Measurements from ENCODE around the gene FGD6. TPM values are rescaled to one million over a fixed set of nuclear protein-coding genes. Genes with fewer than 3 reads are reported as not detected.

FGD6 gene
- polyA plus RNA-seq, 1 experiment: 2.1 TPM

DNA sequence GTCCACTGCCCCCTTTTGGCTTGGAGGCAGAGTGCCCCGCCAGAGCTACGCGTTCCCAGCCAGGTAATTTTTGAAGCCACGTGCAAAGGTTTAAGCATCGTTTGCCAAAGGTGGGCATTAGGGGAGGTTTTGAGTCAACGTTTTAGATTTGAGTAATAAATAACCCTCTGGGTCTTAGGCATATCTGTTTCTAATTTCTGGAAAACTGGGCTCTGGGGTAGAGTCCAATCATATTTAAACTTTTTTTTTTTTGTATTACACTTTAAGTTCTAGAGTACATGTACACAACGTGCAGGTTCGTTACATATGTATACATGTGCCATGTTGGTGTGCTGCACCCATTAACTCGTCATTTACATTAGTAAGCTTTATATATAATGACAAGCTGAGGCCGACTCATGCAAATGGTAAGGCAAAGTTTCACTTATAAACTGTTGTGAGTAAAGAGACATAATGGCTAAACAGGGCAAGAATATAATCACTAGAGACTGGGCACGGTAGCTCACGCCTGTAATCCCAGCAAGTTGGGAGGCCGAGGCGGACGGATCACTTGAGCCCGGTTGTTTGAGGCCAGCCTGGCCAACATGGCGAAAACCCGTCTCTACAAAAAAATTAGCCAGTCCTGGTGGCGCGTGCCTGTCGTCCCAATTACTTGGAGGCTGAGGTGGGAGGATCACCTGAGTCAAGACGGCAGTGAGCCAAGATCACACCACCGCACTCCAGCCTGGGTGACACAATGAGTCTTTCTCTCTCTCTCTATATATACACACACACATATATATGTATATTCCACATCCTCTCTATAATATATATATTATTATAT lies 143.4 kb downstream of the FGD6 start:
- no peaks in the 10 kb centered on the region for H3K27me3 ChIP-seq (ENCODE audit: control insufficient read depth, insufficient read depth, low read length)
- TF ChIP-seq, protein P1, sequence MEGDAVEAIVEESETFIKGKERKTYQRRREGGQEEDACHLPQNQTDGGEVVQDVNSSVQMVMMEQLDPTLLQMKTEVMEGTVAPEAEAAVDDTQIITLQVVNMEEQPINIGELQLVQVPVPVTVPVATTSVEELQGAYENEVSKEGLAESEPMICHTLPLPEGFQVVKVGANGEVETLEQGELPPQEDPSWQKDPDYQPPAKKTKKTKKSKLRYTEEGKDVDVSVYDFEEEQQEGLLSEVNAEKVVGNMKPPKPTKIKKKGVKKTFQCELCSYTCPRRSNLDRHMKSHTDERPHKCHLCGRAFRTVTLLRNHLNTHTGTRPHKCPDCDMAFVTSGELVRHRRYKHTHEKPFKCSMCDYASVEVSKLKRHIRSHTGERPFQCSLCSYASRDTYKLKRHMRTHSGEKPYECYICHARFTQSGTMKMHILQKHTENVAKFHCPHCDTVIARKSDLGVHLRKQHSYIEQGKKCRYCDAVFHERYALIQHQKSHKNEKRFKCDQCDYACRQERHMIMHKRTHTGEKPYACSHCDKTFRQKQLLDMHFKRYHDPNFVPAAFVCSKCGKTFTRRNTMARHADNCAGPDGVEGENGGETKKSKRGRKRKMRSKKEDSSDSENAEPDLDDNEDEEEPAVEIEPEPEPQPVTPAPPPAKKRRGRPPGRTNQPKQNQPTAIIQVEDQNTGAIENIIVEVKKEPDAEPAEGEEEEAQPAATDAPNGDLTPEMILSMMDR (IDR thresholded peaks at IDR 0.05; ENCODE audit: insufficient read depth, low read depth, low read length): peak; percentile 92
- POLR2A ChIA-PET: no interaction called here
- CTCF ChIA-PET: interaction anchor here (0.5 to 2.4 kb wide), 18 partner anchors 10 to 478 kb away, joined by 3 to 13 read pairs (median 3); no protein-coding TSS in a partner anchor
- H3K36me3 ChIP-seq (ENCODE audit: control insufficient read depth, insufficient read depth, low read length): no peaks in the 10 kb centered on the region; the same call in 1 of the 2 replicates
- H3K4me3 ChIP-seq (ENCODE audit: low read depth, low read length): no peak overlapping the region; the same call in none of the 2 replicates
- DNase-seq (ENCODE audit: low read depth): no peak

DNA sequence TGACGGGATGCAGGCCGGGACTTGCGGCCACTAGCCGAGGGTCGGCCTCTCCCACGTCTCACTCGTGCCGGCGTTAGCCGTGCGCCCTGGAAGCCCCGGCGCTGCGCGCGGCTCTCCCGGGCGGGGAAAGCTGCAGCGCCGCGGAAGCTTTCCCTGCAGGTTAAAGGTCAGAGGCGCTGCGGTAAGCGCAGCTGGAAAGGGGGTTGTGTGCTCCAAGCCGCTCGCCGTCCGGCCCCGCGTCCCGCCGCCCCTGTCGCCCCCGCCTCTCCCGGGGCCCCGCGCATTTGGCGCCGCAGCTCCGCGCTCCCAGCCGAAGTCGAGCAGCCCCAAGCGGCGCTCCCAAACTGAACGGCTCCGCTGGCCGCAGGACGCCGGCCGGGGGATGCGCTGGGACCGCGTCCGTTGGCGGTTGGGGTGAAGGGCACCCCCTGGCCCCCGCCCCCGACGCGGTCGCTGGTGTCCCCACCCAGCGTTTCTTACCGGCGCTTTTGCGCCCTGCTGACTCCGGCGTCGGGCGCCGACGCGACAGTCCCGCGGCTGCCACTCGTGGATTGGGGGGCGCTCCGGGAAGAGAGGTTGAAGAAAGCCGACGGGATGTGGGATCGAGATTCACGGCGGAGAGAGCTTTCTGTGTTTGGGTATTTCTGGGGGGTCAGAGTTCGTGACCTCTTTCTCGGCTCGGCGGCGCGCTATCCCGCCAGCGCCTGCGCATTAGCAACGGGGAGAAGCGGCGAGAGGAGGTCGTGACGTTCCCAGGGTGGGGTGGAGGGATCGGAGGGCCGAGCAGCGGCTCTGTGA lies 144.2 kb downstream of the FGD6 start, which contains the start of gene NR2C1:
NR2C1 (minus strand) TSS at position 719 of the 798 bp plus-strand sequence. CDS start 6,234 bp downstream, outside the sequence.
- no peaks in the 10 kb centered on the region for H3K27me3 ChIP-seq (ENCODE audit: control insufficient read depth, insufficient read depth, low read length)
- POLR2A ChIA-PET: no interaction called here
- H3K4me3 ChIP-seq (ENCODE audit: low read depth, low read length): peak within 1 kb of the TSS; percentile 80
- CTCF ChIA-PET: interaction anchor here (0.5 to 2.4 kb wide), 20 partner anchors 9 to 450 kb away, joined by 3 to 13 read pairs (median 3); no protein-coding TSS in a partner anchor
- TF ChIP-seq, protein P1 (IDR thresholded peaks at IDR 0.05; ENCODE audit: insufficient read depth, low read depth, low read length): no peak
- H3K36me3 ChIP-seq (ENCODE audit: control insufficient read depth, insufficient read depth, low read length): no peaks in the 10 kb centered on the region; the same call in 1 of the 2 replicates
- DNase-seq (ENCODE audit: low read depth): peak; percentile 34

DNA sequence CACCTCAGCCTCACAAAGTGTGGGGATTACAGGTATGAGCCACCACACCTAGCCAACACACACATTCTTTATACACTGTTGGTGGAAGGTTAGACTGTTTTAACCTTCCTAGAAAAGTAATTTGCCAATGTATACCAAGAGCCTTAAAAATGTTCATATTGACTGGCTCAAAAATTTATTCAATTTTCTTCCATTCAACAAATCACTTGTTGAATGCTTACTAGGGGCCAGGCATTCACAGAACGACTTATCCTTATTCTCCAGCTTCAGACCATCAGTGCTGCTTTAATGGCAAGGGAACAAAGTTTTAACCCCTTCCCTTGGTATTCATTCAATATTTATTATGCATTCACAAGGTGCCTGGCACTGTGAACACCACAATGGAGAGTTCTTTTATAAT lies 146.9 kb downstream of the FGD6 start:
- H3K27me3 ChIP-seq (ENCODE audit: control insufficient read depth, insufficient read depth, low read length): no peaks in the 10 kb centered on the region
- TF ChIP-seq, protein P1 (IDR thresholded peaks at IDR 0.05; ENCODE audit: insufficient read depth, low read depth, low read length): no peak
- ChIA-PET CTCF (interaction anchor here (1.3 kb wide), 1 partner anchor 266 kb away, joined by 4 read pairs; no protein-coding TSS in a partner anchor), POLR2A (no interaction called here)
- DNase-seq (ENCODE audit: low read depth): no peak
- H3K36me3 ChIP-seq (ENCODE audit: control insufficient read depth, insufficient read depth, low read length): no peaks in the 10 kb centered on the region; the same call in 1 of the 2 replicates
- H3K4me3 ChIP-seq (ENCODE audit: low read depth, low read length): no peak overlapping the region

DNA sequence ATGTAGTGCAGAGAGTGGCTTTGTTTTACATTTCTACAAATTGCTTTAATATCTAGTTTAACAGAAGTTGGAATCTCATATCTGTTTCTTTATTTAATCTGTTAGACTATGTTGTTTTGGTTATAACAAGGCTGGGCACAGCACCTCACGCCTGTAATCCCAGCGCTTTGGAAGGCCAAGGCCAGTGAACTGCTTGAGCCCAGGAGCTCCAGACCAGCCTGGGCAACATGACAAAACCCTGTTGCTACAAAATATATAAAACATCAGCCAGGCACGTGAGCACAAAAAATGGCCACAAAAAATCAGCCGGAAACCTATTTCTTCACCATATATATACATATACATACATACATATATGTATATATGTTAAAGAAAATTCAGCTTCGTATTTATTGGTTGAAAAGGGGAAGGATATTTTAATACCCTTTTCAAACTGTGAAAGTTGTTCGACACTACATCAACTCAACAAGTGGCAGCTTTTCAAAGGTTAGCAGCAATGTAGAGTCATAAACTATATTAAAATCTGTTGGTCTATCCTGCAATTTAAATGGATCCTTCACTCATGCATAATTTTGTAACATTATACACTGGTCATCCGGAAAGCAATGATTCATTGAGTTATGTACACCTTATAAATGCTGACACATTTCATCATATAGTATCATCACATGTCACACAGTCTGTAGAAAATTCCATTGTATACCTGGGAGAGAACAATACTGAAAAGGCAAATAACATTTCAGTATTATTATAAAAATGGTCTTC lies 151.0 kb downstream of the FGD6 start:
- no peak for DNase-seq (ENCODE audit: low read depth)
- POLR2A ChIA-PET: no interaction called here
- CTCF ChIA-PET: no interaction called here
- peaks cover 6% of the 10 kb centered on the region for H3K36me3 ChIP-seq (ENCODE audit: control insufficient read depth, insufficient read depth, low read length)
- H3K4me3 ChIP-seq (ENCODE audit: low read depth, low read length): no peak overlapping the region
- TF ChIP-seq, protein P1 (IDR thresholded peaks at IDR 0.05; ENCODE audit: insufficient read depth, low read depth, low read length): no peak
- H3K27me3 ChIP-seq (ENCODE audit: control insufficient read depth, insufficient read depth, low read length): no peaks in the 10 kb centered on the region
